HCT116 (cell line): ENCODE measurements around the gene HIRA.

Experiments used
- CTCF ChIP-seq, 3 experiments: fragments of 200-600 bp in 1 of 3; sonication (generic) in 1 of 3; IDR thresholded peaks in 2 of 3; conservative IDR thresholded peaks in 1 of 3; 2 replicates each; pipeline ENCODE4 v1.5.1; 2012 to 2017; ENCODE audit warnings: low read depth in 2 of 3, low read length in 2 of 3, antibody characterized with exemption in 1 of 3, borderline replicate concordance in 1 of 3, control low read depth in 1 of 3, mild to moderate bottlenecking in 1 of 3, mixed read lengths in 1 of 3, mixed run types in 1 of 3, moderate library complexity in 1 of 3; ENCODE audit not compliant: insufficient read depth in 1 of 3
- EZH2phosphoT487 ChIP-seq: fragments of 200-600 bp; IDR thresholded peaks from 2 replicates; pipeline ENCODE4 v1.6.1; 2018; ENCODE audit warnings: antibody characterized with exemption, borderline replicate concordance
- JUND ChIP-seq: IDR thresholded peaks from 2 replicates; pipeline ENCODE4 v1.6.1; 2012
- POLR2AphosphoS5 ChIP-seq: IDR thresholded peaks from 2 replicates; pipeline ENCODE4 v1.6.1; 2011; ENCODE audit warnings: mild to moderate bottlenecking, low read depth, low read length, moderate library complexity
- SP1 ChIP-seq: IDR thresholded peaks from 2 replicates; pipeline ENCODE4 v1.6.1; 2012; ENCODE audit warnings: low read depth
- SRF ChIP-seq: IDR thresholded peaks from 2 replicates; pipeline ENCODE4 v1.6.1; 2012; ENCODE audit warnings: low read depth
- ZNF274 ChIP-seq: fragments of 200-500 bp; sonication (Bioruptor generic); IDR thresholded peaks from 2 replicates; pipeline ENCODE4 v1.6.1; 2014; ENCODE audit warnings: mild to moderate bottlenecking, low read depth, low read length, inconsistent platforms

DNA sequence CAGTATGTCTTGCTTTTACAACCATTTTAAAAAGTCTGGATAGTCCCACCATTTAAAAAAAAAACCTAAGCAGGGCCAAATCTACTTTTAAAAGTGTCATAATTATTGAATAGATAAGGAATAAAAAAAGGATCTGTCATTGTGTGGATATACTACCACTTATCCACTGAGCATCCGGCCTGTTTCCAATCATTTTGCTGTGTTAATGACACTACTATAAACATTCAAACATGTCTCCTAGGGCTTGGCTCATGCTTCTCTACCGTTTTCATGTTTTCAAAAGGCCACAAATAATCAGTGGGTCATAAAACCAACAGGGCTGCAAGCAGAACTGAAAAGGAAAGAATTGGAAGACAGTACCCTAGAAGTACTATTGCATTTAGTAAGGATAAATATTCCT lies 28.5 kb upstream of the HIRA start:
- TF ChIP-seq POLR2AphosphoS5, result no peak
- no peak for TF ChIP-seq CTCF (IDR thresholded peaks at IDR 0.05 in 2 of 3, conservative IDR thresholded peaks at IDR 0.05 in 1 of 3; ENCODE audit: borderline replicate concordance in 1 of 3, insufficient read depth in 1 of 3, low read depth in 2 of 3, low read length in 2 of 3)
- no peak for TF ChIP-seq ZNF274
- no peak for TF ChIP-seq SP1
- TF ChIP-seq EZH2phosphoT487, result no peak
- TF ChIP-seq JUND, result no peak
- TF ChIP-seq SRF, result no peak
